ENCODE data around the gene TFCP2.

- TF ChIP-seq CTCF (conservative IDR thresholded peaks at IDR 0.05; ENCODE audit: low read length) (no peak), EZH2phosphoT487 (IDR thresholded peaks at IDR 0.05; ENCODE audit: borderline replicate concordance) (no peak)
These were observed 87.2 kb downstream of the TFCP2 start for GRCh38 chr12:51085757-51086156.

All from Loucy (cell line).